ENCODE results near the gene QKI. TPM values are rescaled to one million over a fixed set of nuclear protein-coding genes. Genes with fewer than 3 reads are reported as not detected.

The QKI gene
- total and polyA plus RNA-seq, 3 experiments from 2014 or later = 27.5 to 58.8 (median 56.5) TPM

DNA sequence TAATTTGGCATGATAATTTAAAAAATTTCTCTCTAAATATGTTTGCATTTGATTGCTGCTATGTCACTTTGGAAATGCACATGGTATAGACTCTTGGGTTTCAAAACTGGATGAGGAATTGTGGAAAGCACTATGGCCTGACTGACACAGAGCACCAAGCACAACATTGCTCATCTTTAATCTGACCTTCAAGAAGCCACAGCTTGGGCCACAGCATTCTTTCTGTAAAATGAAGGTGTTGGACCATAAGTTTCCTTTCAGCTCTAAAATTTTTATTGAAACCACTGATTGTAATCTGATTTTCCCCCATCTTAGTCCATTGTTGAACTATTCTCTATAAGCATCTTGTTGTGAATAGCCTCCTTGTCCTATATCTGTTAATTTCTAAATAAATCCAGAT lies 41.0 kb downstream of the QKI start:
- H3K9me3 ChIP-seq (ENCODE audit: low read length) = no peaks in the 10 kb centered on the region
- Mint-ChIP-seq H3K9me3 (no peaks in the 10 kb centered on the region), H3K27me3 (no peaks in the 10 kb centered on the region), H3K27ac (peak overlapping the region in 1 of 8 donors; percentile 3), H3K36me3 (peaks cover 0 to 8% (median 4%) of the 10 kb centered on the region in 3 donors), H3K4me1 (peaks cover 57 to 71% (median 59%) of the 10 kb centered on the region in 3 donors), H3K4me3 (no peak overlapping the region)
- H3K36me3 ChIP-seq (ENCODE audit: insufficient read depth, low read length) = no peaks in the 10 kb centered on the region
- no peaks in the 10 kb centered on the region for H3K27me3 ChIP-seq (ENCODE audit: insufficient read depth, low read length, poor library complexity, severe bottlenecking)
- no peak overlapping the region for H3K4me3 ChIP-seq (ENCODE audit: low read length)
- H3K27ac ChIP-seq (ENCODE audit: low read depth, low read length) = no peak overlapping the region
- H3K4me1 ChIP-seq (ENCODE audit: insufficient read depth, low read length) = peaks cover 28% of the 10 kb centered on the region
- ChIA-PET CTCF (no interaction called here), POLR2A (no interaction called here)
- no peak for DNase-seq

DNA sequence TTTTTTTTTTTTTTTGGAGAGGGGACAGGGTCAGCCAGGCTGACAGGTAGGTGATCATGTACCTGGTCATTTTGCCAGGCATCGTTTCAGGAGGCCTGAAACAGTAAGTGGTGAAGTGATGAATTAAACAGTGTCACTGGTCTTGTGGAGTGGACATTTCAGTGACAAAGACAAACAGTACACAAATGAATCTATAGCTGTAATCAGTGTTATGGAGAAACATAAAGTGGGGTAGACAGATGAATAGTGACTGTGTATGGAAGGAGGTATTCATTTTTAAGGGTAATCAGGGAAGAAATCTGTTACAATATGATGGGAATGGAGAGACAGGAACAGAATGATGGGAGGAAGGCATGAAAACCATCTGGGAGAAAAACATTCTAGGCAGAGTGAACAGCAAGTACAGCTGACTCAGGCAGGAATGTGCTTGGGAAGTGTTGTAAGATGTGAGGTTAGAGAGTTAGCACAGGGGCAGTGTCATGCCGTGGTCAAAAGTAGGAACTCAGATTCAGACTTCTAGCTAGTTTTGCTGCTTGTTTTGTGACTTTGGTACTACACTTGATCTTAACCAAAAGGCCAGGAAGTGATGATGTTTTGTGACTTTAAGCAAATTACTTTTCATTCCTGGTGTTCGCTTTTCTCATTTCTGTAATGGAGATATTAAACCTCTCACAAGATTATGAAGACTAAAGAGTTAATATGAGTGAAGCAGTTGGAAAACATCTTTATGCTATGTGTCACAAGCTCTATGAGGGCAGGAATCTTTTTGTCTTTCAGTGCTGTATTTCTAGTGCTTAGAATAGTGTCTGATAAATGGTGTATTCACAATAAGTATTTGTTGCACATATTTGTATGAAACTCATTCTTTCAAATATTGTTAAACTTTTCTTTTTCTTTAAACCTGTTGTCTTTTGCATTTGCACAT lies 43.4 kb downstream of the QKI start:
- Mint-ChIP-seq H3K36me3 (peaks cover 0 to 9% (median 6%) of the 10 kb centered on the region in 3 donors), H3K4me1 (peaks cover 60 to 74% (median 64%) of the 10 kb centered on the region in 3 donors)
- POLR2A ChIA-PET = interaction anchor here (0.8 kb wide), 1 partner anchor 42 kb away, joined by 4 read pairs; no protein-coding TSS in a partner anchor

DNA sequence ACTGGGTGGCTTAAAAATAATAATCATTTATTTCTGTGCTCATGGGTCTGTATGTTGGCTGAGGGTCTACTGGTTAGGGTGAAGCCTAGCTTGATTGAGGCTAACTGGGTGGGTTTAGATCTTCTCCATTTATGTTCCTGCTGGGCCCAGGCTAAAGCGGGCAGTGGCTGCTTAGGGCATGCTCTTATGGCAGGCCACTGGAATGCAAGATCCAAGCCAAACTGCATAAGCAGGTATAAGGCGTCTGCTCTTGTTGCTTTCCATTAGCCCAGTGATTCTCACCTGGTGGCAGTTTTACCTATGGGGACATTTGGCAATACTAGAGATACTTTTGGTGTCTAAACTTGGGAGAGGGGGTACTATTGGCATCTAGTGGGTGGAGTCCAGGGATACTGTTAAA lies 44.5 kb downstream of the QKI start:
- no peak overlapping the region for H3K27ac ChIP-seq (ENCODE audit: low read depth, low read length)
- ChIA-PET POLR2A (interaction anchor here (0.8 kb wide), 1 partner anchor 44 kb away, joined by 4 read pairs; no protein-coding TSS in a partner anchor), CTCF (no interaction called here)
- H3K27me3 ChIP-seq (ENCODE audit: insufficient read depth, low read length, poor library complexity, severe bottlenecking) = no peaks in the 10 kb centered on the region
- H3K27me3 Mint-ChIP-seq = no peaks in the 10 kb centered on the region
- H3K4me1 Mint-ChIP-seq = peaks cover 65 to 78% (median 72%) of the 10 kb centered on the region in 3 donors
- no peaks in the 10 kb centered on the region for H3K36me3 ChIP-seq (ENCODE audit: insufficient read depth, low read length)
- no peaks in the 10 kb centered on the region for H3K9me3 ChIP-seq (ENCODE audit: low read length)
- no peak for DNase-seq
- peaks cover 39% of the 10 kb centered on the region for H3K4me1 ChIP-seq (ENCODE audit: insufficient read depth, low read length)
- peak overlapping the region; percentile 89 to 100 (median 98) for H3K27ac Mint-ChIP-seq
- peak overlapping the region; percentile 49 to 98 (median 92) for H3K4me3 Mint-ChIP-seq
- H3K36me3 Mint-ChIP-seq = peaks cover 0 to 9% (median 9%) of the 10 kb centered on the region in 3 donors
- H3K4me3 ChIP-seq (ENCODE audit: low read length) = no peak overlapping the region
- H3K9me3 Mint-ChIP-seq = no peaks in the 10 kb centered on the region

More for the DNA sequence above, 43.4 kb downstream of the QKI start:
- DNase-seq = no peak
- H3K4me1 ChIP-seq (ENCODE audit: insufficient read depth, low read length) = peaks cover 39% of the 10 kb centered on the region
- peak overlapping the region; percentile 0 to 49 (median 24) for H3K4me3 Mint-ChIP-seq
- CTCF ChIA-PET = no interaction called here
- peak overlapping the region; percentile 1 for H3K4me3 ChIP-seq (ENCODE audit: low read length)
- no peak overlapping the region for H3K27ac ChIP-seq (ENCODE audit: low read depth, low read length)
- no peaks in the 10 kb centered on the region for H3K9me3 ChIP-seq (ENCODE audit: low read length)
- no peaks in the 10 kb centered on the region for H3K27me3 ChIP-seq (ENCODE audit: insufficient read depth, low read length, poor library complexity, severe bottlenecking)
- peak overlapping the region; percentile 39 to 99 (median 88) for H3K27ac Mint-ChIP-seq
- no peaks in the 10 kb centered on the region for H3K27me3 Mint-ChIP-seq
- no peaks in the 10 kb centered on the region for H3K9me3 Mint-ChIP-seq
- no peaks in the 10 kb centered on the region for H3K36me3 ChIP-seq (ENCODE audit: insufficient read depth, low read length)

DNA sequence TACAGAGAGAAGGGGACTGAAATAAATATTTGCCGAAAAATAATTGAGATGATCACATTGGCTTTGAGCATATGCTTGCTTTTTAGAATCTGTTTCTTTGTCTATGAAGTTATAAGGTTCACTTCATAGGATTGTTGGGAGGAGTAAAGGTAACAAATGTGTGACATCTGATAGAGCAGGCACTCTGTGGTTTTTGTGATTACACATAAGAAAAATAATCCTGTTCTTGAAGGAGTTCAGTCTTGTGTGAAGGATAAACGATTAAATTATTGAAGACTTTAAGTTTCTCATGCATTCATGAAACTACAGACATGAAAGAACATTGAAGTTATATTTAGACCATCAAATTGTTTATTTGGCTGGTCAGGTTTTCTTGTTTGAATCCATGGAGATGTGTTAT lies 45.0 kb downstream of the QKI start:
- H3K36me3 ChIP-seq (ENCODE audit: insufficient read depth, low read length) = no peaks in the 10 kb centered on the region
- H3K27ac ChIP-seq (ENCODE audit: low read depth, low read length) = peak overlapping the region; percentile 78
- no peaks in the 10 kb centered on the region for H3K9me3 ChIP-seq (ENCODE audit: low read length)
- DNase-seq = no peak
- Mint-ChIP-seq H3K27ac (peak overlapping the region; percentile 89 to 100 (median 98)), H3K4me3 (peak overlapping the region; percentile 66 to 98 (median 92)), H3K36me3 (peaks cover 2 to 10% (median 9%) of the 10 kb centered on the region in 3 donors), H3K27me3 (no peaks in the 10 kb centered on the region), H3K9me3 (no peaks in the 10 kb centered on the region), H3K4me1 (peaks cover 65 to 76% (median 69%) of the 10 kb centered on the region in 3 donors)
- no peaks in the 10 kb centered on the region for H3K27me3 ChIP-seq (ENCODE audit: insufficient read depth, low read length, poor library complexity, severe bottlenecking)
- CTCF ChIA-PET = interaction anchor here (0.8 kb wide), 1 partner anchor 44 kb away, joined by 5 read pairs; no protein-coding TSS in a partner anchor
- peaks cover 39% of the 10 kb centered on the region for H3K4me1 ChIP-seq (ENCODE audit: insufficient read depth, low read length)
- POLR2A ChIA-PET = interaction anchor here (1.3 kb wide), 1 partner anchor 44 kb away, joined by 6 read pairs; no protein-coding TSS in a partner anchor
- H3K4me3 ChIP-seq (ENCODE audit: low read length) = peak overlapping the region; percentile 54

DNA sequence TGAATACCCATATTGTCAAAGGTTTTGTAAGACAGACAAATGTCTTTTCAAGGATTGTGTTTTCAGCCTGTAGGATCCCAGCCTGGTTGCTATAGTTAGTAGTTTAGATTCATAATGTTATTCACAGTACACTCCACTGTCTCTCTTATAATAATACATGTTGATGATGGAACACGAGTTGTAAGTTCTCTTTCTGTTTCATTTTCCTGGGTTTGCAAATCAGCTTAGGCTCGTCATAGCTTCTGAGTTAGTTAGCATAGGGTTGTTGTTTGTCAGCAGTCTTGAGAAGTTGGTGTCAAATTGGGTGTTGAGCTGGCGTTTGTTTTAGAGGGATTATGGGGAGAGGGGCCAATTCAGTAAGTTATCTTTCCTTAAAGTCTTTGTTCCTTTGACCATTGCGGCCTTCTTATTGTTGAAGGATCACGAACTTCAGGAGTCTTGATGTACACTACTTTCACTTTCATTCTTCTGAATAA lies 45.8 kb downstream of the QKI start:
- Histone ChIP-seq H3K36me3 (ENCODE audit: insufficient read depth, low read length) (no peaks in the 10 kb centered on the region), H3K9me3 (ENCODE audit: low read length) (no peaks in the 10 kb centered on the region), H3K27me3 (ENCODE audit: insufficient read depth, low read length, poor library complexity, severe bottlenecking) (no peaks in the 10 kb centered on the region), H3K4me1 (ENCODE audit: insufficient read depth, low read length) (peaks cover 39% of the 10 kb centered on the region), H3K4me3 (ENCODE audit: low read length) (peak overlapping the region; percentile 54), H3K27ac (ENCODE audit: low read depth, low read length) (peak overlapping the region; percentile 78)
- H3K27ac Mint-ChIP-seq = peak overlapping the region; percentile 91 to 100 (median 99)
- peaks cover 8 to 11% (median 9%) of the 10 kb centered on the region in 3 donors for H3K36me3 Mint-ChIP-seq
- ChIA-PET POLR2A (interaction anchor here (1.3 kb wide), 1 partner anchor 45 kb away, joined by 6 read pairs; no protein-coding TSS in a partner anchor), CTCF (interaction anchor here (0.8 kb wide), 1 partner anchor 44 kb away, joined by 5 read pairs; no protein-coding TSS in a partner anchor)
- H3K27me3 Mint-ChIP-seq = no peaks in the 10 kb centered on the region
- peak in 2 of 5 donors; percentile 57 to 60 for DNase-seq
- H3K4me1 Mint-ChIP-seq = peaks cover 65 to 76% (median 66%) of the 10 kb centered on the region in 3 donors
- H3K4me3 Mint-ChIP-seq = peak overlapping the region; percentile 88 to 99 (median 93)
- H3K9me3 Mint-ChIP-seq = no peaks in the 10 kb centered on the region

DNA sequence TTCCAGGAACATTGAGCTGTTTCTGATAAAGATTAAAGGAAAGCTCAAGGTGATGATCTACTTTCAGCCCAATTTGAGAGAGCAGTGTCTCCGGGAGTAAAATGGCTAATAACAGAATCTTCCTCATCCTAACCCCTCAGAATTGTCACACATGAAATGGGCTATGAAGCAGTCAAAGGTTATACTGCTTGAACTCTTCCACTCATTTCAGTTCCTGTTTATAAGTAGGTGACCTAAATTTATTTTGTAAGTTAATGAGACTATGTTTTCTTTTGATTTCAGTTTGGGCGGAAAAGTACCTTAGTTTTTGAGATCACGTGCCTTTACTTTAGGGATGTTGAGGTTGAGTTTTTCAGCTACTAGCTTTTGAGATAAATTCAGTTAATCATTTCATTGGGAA lies 47.2 kb downstream of the QKI start:
- H3K4me3 Mint-ChIP-seq = peak overlapping the region; percentile 5 to 94 (median 69)
- Histone ChIP-seq H3K27ac (ENCODE audit: low read depth, low read length) (no peak overlapping the region), H3K4me3 (ENCODE audit: low read length) (peak overlapping the region; percentile 4)

DNA sequence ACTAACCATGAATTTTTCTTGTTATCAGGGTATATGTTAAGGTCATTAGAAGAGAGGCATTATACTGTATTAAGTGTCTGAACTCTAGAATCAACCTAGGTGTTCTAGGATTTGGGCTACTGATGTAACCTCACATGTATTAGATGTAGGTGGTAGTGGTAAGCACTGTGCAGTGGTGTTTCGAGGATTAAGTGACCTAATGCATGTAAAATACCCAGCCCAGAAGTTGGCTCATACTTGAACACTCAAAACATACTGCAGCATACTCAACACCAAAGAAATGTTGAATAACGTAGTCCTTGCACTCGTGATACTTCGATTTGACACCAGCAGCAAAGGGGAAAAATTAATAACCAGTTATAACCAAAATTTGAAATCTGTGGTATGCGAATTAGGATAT lies 48.7 kb downstream of the QKI start:
- Mint-ChIP-seq H3K9me3 (no peaks in the 10 kb centered on the region), H3K4me3 (no peak overlapping the region)

More for the DNA sequence above, 47.2 kb downstream of the QKI start:
- H3K36me3 ChIP-seq (ENCODE audit: insufficient read depth, low read length) = no peaks in the 10 kb centered on the region
- H3K9me3 ChIP-seq (ENCODE audit: low read length) = no peaks in the 10 kb centered on the region
- DNase-seq = peak in 1 of 5 donors; percentile 2
- no peaks in the 10 kb centered on the region for H3K27me3 Mint-ChIP-seq
- peaks cover 62 to 66% (median 62%) of the 10 kb centered on the region in 3 donors for H3K4me1 Mint-ChIP-seq
- CTCF ChIA-PET = no interaction called here
- peak overlapping the region; percentile 20 to 100 (median 94) for H3K27ac Mint-ChIP-seq
- no peaks in the 10 kb centered on the region for H3K27me3 ChIP-seq (ENCODE audit: insufficient read depth, low read length, poor library complexity, severe bottlenecking)
- peaks cover 8 to 9% (median 8%) of the 10 kb centered on the region in 3 donors for H3K36me3 Mint-ChIP-seq
- H3K9me3 Mint-ChIP-seq = no peaks in the 10 kb centered on the region
- peaks cover 39% of the 10 kb centered on the region for H3K4me1 ChIP-seq (ENCODE audit: insufficient read depth, low read length)
- POLR2A ChIA-PET = no interaction called here

More for the DNA sequence above, 48.7 kb downstream of the QKI start:
- no peak overlapping the region for H3K27ac ChIP-seq (ENCODE audit: low read depth, low read length)
- DNase-seq = no peak
- H3K27me3 Mint-ChIP-seq = no peaks in the 10 kb centered on the region
- peak overlapping the region in 2 of 8 donors; percentile 24 to 72 for H3K27ac Mint-ChIP-seq
- H3K36me3 Mint-ChIP-seq = peaks cover 7 to 11% (median 11%) of the 10 kb centered on the region in 3 donors
- ChIA-PET CTCF (no interaction called here), POLR2A (no interaction called here)
- H3K4me1 Mint-ChIP-seq = peaks cover 53 to 58% (median 56%) of the 10 kb centered on the region in 3 donors
- no peaks in the 10 kb centered on the region for H3K9me3 ChIP-seq (ENCODE audit: low read length)
- H3K27me3 ChIP-seq (ENCODE audit: insufficient read depth, low read length, poor library complexity, severe bottlenecking) = no peaks in the 10 kb centered on the region
- H3K36me3 ChIP-seq (ENCODE audit: insufficient read depth, low read length) = no peaks in the 10 kb centered on the region
- H3K4me3 ChIP-seq (ENCODE audit: low read length) = no peak overlapping the region
- H3K4me1 ChIP-seq (ENCODE audit: insufficient read depth, low read length) = peaks cover 30% of the 10 kb centered on the region

Measured in CD8-positive, alpha-beta memory T cell (primary cell).